ENCODE results near the gene THSD1.
"Not testable (repeated sequence)": the region's sequence is repeated elsewhere in the genome, so short reads cannot be mapped to it uniquely, and the experiment has no call there.

The THSD1 gene

DNA sequence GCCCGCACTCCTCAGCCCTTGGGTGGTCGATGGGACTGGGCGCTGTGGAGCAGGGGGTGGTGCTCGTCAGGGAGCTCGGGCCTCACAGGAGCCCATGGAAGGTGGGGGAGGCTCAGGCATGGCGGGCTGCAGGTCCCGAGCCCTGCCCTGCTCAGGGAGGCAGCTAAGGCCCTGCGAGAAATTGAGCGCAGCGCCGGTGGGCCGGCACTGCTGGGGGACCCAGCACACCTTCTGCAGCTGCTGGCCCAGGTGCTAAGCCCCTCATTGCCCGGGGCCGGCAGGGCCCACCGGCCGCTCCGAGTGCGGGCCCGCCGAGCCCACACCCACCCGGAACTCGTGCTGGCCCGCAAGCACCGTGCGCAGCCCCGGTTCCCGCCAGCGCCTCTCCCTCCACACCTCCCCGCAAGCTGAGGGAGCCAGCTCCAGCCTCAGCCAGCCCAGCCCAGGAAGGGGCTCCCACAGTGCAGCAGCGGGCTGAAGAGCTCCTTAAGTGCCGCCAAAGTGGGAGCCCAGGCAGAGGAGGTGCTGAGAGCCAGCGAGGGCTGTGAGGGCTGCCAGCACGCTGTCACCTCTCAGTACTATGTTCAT, 2.2 kb upstream of the THSD1 start:
- not testable (repeated sequence) for DNase-seq (ENCODE audit: low read depth)

DNA sequence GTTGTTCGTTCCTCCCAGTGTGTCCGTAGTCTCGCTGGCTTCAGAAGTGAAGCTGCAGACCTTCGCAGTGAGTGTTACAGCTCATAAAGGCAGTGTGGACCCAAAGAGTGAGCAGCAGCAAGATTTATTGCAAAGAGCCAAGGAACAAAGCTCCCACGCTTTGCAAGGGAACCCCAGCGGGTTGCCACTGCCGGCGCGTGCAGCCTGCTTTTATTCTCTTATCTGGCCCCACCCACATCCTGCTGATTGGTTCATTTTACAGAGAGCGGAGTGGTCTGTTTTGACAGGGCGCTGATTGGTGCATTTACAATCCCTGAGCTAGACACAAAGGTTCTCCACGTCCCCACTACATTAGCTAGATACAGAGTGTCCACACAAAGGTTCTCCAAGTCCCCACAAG, 1.5 kb upstream of the THSD1 start:
- DNase-seq (ENCODE audit: low read depth): not testable (repeated sequence)

DNA sequence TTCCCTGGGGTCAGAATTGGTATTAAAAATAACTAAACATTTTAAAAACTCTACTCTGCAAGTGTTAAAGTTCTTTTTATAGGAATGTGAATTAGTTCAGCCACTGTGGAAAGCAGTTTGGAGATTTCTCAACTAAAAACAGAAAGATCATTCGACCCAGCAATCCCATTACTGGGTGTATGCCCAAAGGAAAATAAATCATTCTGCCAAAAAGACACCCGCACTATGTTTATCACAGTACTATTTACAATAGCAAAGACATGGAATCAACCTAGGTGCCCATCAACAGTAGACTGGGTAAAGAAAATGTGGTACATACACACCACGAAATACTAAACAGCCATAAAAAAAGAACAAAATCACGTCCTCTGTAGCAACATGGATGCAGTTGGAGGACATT, 657 bp upstream of the THSD1 start:
- no peak for DNase-seq (ENCODE audit: low read depth)

- DNase-seq (ENCODE audit: low read depth): no peak
These were observed 604 bp downstream of the THSD1 start for GRCh38 chr13:52405369-52405766.

DNA sequence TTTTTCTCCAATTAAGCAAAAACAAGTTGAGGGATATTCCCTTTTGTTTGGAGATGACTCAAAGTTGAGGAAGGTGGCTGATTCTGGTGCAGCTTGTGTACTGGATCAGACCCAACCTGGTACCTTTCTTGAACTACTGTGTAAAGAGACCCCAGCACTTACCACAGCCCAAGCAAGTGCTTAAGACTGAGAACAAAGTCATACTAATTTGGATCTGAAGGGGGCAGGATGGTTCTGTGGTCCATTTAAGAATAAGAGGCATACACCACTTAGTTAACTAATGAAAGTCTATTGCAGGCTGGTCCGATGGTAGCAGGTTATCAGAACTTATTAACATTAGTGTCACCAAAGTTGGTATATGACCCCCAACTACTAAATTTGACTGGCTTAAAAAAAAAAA, 6.3 kb downstream of the THSD1 start:
- DNase-seq (ENCODE audit: low read depth): no peak

DNA sequence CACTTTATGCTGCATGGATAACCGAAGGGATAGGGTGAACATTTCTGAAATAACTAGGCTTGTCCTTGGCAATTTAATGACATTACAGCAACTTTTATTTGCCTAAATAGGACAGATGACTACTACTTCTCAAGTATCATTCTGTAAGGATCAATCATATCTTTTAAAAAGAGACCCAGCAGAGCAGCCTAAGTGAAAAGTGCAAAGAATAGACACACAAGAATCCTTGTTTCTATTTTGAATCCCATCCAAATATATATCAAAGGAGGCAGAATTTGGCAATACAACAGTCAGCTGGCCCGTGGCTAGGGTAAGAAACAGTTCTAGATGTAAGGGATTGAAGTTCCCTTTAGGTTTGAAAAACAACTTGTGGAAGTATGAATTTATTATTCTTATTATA, 6.9 kb downstream of the THSD1 start:
- DNase-seq (ENCODE audit: low read depth): no peak

DNA sequence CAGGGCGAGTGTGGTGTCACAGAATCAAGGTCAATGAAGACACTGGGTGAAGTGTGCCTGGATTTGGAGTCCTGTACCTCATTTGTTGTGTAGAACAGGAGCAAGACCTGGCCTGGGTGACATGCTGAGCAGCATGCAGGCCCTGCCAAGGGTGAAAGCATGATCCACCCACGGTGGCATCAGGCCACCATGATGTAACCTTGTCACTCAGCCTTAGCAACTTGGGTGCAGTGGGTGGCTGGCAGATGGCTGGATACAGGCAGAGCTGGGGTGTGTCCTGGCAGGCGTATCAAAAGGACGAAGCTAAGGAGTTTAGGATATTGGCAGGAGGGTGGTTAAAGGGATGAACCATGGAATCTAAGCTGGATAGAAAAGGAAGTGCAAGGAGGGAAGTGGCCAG, 10.3 kb downstream of the THSD1 start:
- DNase-seq (ENCODE audit: low read depth): no peak

GRCh38 chr13:52394586-52394985, 11.4 kb downstream of the THSD1 start:
- DNase-seq (ENCODE audit: low read depth): no peak

GRCh38 chr13:52393572-52394357, 12.2 kb downstream of the THSD1 start:
- DNase-seq (ENCODE audit: low read depth): no peak

DNA sequence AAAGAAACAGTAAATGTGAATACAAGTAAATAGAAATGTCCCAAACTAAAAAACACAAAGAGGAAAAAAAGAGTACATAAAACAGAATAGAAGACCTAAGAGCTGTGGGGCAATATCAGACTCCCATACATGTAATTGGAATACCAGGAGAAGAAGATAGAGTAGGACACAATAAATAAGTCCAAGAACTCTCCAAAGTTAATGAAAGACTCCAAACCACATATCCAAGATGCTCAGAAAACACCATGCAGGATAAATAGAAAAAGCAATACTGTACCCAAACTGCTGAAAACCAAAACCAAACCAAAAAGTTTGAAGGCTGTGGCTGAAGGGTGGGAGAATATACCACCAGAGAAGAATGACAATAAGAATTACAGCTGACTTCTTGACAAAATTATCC, 18.3 kb downstream of the THSD1 start:
- no peak for DNase-seq (ENCODE audit: low read depth)

GRCh38 chr13:52385870-52386269, 20.1 kb downstream of the THSD1 start:
- DNase-seq (ENCODE audit: low read depth): no peak

DNA sequence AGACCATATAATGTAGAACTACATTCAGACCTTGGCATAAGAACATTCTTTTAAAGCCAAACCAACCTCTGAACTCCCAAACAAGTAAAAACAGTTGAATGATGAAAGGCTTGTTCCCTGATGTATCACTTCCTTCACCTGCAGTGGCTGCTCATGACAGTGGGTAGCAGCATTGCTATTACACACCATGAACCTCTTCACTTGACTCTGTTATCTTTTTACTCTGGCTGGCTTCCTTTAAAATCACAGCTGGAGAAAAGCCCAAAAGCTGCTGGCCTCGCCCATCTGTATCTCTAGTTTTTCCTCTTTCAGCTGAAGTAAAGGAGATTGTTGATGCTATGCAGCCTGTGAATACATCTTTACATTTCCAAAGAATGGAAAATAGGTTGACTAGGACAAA, 22.6 kb downstream of the THSD1 start:
- no peak for DNase-seq (ENCODE audit: low read depth)

DNA sequence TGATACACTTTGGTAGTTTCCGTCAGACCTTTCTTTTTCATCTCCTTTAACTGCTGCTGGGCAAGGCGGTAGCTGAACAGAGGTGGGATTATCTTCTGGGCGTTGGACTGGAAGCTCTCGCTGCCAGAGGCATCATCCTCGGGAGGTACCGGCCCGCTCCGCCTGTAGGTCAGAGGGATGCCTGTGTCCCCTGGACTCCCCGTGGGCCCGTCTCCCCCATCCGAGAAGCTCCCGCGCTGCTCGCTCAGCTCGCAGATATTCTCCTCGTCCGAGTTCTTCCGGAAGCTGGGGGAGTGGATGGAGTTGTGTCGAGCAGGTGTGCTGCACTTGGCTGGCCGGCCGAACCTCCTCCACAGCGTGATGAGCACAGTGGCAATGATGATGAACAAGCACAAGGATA, 27.7 kb downstream of the THSD1 start:
- DNase-seq (ENCODE audit: low read depth): no peak

DNA sequence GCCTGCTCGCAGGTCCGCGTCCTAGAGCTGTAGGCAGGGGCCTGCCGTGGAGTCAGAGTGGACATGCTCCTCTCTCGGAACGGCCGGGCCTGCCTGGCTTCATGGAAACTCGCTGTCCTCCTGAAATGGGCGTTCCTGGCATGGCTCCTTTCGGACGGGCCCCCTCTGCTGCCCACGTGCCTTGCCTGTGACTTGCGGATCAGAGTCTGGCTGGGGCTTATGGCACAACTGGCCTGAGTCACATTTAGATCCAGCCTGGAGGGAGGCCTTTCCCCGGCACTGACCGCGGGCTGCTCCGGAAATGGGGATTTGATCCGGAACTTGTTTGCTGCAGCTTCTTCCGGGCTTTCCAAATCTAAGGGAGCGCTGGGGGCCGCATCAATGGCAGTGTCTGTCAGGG, 28.1 kb downstream of the THSD1 start:
- DNase-seq (ENCODE audit: low read depth): no peak

DNA sequence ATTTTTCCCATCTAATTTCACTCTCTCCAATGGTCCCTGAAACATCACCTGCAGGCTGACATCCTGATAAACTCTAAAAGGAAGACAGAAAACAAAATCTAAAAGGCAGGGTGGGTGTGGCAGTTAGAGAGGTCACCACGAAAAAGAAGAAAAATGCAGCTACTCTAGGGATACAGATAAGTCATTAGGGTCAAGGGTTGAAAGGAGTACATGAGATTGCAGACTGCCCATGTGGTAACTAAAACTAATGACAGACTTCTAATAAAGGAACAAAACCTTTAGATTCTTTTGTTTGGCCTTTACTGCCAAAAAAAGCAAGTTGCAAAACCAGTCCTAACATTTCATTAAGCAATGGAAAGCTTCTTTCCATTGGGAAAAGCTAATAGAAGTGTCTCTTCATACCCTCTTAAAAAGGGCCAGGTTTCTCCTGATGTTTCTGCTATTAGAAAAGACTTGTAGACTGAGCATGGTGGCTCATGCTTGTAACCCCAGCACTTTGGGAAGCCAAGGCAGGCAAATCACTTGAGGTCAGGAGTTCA, 31.0 kb downstream of the THSD1 start:
- no peak for DNase-seq (ENCODE audit: low read depth)

DNA sequence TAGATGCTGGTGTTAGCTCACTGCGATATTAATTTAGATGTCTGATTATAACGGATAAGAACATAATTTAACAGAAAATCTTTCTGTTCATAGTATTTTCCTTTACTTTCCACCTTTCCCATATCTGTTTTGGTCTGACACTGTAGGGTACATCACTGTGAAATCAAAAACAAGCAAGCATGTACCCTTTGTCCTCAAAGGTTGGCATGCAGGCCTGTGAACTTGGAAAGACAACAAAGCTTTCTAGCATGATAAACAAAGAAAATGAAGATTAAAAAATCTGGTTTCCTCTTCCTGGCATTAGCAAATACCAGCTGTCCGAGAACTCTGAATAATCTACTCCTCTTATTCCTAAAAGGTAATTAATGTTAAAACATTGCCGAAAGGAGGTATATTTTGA, 31.6 kb downstream of the THSD1 start:
- DNase-seq (ENCODE audit: low read depth): no peak

DNA sequence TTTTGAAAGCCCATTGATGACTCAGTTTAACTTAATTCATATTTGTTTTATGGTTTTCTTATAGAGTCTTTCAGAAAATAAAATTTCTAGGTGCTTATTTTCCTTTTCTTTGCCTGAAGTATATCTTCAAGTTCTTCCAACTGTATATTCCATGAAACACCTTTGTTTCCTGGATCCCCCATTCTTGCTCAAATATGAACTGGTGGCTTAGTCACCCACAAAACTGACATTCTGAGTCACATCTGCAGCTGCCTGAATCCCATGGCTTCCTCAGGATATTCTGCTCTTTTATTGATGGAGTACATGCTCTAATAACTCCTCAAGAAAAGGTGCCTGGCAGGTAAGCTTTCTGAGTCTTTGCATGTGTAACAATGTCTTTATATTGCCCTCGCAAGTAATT, 32.7 kb downstream of the THSD1 start:
- not testable (repeated sequence) for DNase-seq (ENCODE audit: low read depth)

DNA sequence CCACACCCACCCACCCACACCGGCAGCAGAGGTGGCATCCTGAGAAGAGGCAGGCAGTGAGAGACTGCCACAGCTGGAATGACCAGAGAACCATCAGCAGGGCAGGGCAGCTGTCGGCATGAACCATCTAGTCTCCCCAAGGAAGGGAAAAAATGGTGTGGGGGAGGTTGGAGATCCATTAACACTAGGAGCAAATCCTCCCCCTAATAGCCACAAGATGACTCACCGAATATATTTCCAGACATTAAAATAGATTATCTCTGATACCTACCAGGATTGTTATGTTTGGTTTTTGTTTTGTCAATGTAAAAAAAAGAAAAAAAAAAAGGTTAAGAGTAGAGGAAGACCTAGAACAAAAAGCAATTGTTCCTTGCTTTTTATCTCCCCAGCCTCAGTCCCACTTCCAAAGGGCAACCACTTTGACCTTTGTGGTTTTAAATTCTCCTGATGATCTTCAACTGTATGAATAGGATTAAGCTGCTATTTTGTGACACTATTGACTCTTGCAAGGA, 34.2 kb downstream of the THSD1 start:
- DNase-seq (ENCODE audit: low read depth): no peak

DNA sequence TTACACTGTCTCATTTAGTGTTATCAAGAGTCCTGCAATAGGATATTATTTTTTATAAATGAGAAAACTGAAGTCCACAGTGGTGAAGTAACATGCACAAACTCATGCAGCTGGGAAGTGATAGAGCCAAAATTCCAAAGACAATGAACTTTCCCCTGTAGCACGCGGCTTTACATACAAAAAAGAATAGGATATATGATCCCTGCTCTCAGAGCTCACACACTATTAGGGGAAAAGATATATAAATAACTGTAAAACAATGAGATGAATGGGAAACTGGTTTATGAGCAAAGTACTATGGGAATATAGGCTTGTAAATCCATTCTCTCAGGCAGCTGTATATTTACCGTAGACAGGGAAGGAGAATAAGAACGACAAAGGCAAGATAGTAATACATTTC, 39.7 kb downstream of the THSD1 start:
- DNase-seq (ENCODE audit: low read depth): no peak

GRCh38 chr13:52362169-52362887, 43.6 kb downstream of the THSD1 start:
- DNase-seq (ENCODE audit: low read depth): not testable (repeated sequence)

GRCh38 chr13:52361225-52361624, 44.7 kb downstream of the THSD1 start:
- DNase-seq (ENCODE audit: low read depth): no peak

DNA sequence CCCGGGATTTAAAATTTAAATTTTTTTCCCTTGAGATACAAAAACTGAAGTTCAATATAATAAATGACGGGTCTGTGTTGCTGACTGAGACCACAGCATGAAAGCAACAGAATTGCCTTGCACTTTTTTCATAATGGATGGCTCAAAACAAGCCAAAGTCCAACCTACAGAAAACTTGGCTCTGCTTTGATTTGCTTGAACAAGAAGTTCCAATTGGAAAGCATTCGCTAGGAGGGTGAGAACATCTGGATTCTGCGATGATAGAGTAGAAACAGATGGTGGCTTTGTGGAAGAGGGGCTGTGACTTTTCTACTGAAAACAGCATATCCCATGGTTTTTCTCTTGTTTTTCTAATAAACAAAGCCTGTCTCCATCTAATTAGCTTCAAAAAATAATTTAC, 46.4 kb downstream of the THSD1 start:
- peak; percentile 63 for DNase-seq (ENCODE audit: low read depth)

GRCh38 chr13:52356327-52356726, 49.6 kb downstream of the THSD1 start:
- no peak for DNase-seq (ENCODE audit: low read depth)
